WTC11 (cell line): ENCODE measurements around the gene MRPL10. TPM values are rescaled to one million over a fixed set of nuclear protein-coding genes. Genes with fewer than 3 reads are reported as not detected.

ENCODE experiments used
- ATAC-seq: fragments of 200-7000 bp; cut with Tn5 transposase; 2 replicates; pipeline ENCODE4 v1.10.0; 2021; ENCODE audit warnings: mild to moderate bottlenecking, moderate library complexity
- CTCF ChIA-PET: fragments of 300-600 bp; sonication (Branson Sonifier 250); formaldehyde crosslinking; loops from one replicate; lab custom pipeline; 2021; ENCODE audit warnings: antibody characterized with exemption; lab: Charles Lee
- POLR2A ChIA-PET: fragments of 350-600 bp; sonication (Branson Sonifier 250); formaldehyde crosslinking; loops from one replicate; lab custom pipeline; 2021; ENCODE audit warnings: antibody characterized with exemption; lab: Charles Lee
- DNase-seq: peaks from one replicate; pipeline ENCODE4 v3.0.0; 2021; ENCODE audit warnings: low spot score
- H3K27ac Mint-ChIP-seq: 2 replicates; pipeline ENCODE4 v1.8.0; 2021; ENCODE audit warnings: mixed read lengths
- H3K27me3 Mint-ChIP-seq: 2 replicates; pipeline ENCODE4 v1.8.0; 2021; ENCODE audit warnings: low read depth, mild to moderate bottlenecking, moderate library complexity, mixed read lengths
- H3K36me3 Mint-ChIP-seq: 2 replicates; pipeline ENCODE4 v1.8.0; 2021; ENCODE audit warnings: mixed read lengths
- H3K4me1 Mint-ChIP-seq: 2 replicates; pipeline ENCODE4 v1.8.0; 2022; ENCODE audit warnings: mixed read lengths
- H3K4me3 Mint-ChIP-seq: 2 replicates; pipeline ENCODE4 v1.8.0; 2021; ENCODE audit warnings: mild to moderate bottlenecking, moderate library complexity, mixed read lengths
- H3K9me3 Mint-ChIP-seq: 2 replicates; pipeline ENCODE4 v1.8.0; 2021; ENCODE audit warnings: mixed read lengths
- ARID4B ChIP-seq: sonication (generic); formaldehyde crosslinking; IDR thresholded peaks from 2 replicates; pipeline ENCODE4 v1.8.0; 2023; ENCODE audit warnings: missing genetic modification reagents, mild to moderate bottlenecking, borderline replicate concordance
- ERG ChIP-seq: fragments of 250-450 bp; sonication (Bioruptor Pico); IDR thresholded peaks from 2 replicates; pipeline ENCODE4 v1.8.0; 2021; ENCODE audit warnings: mild to moderate bottlenecking
- FOXJ3 ChIP-seq: sonication (generic); formaldehyde crosslinking; IDR thresholded peaks from 2 replicates; pipeline ENCODE4 v1.9.0; 2021; ENCODE audit warnings: missing genetic modification reagents, mild to moderate bottlenecking, borderline replicate concordance
- FOXP1 ChIP-seq: sonication (generic); formaldehyde crosslinking; IDR thresholded peaks from 2 replicates; pipeline ENCODE4 v1.8.0; 2022; ENCODE audit warnings: missing genetic modification reagents, mild to moderate bottlenecking, moderate library complexity, borderline replicate concordance
- GABPB1 ChIP-seq: sonication (generic); formaldehyde crosslinking; IDR thresholded peaks from 2 replicates; pipeline ENCODE4 v1.8.1; 2023; ENCODE audit warnings: mild to moderate bottlenecking, missing genetic modification reagents
- NFE2L1 ChIP-seq: sonication (generic); formaldehyde crosslinking; IDR thresholded peaks from 2 replicates; pipeline ENCODE4 v1.8.1; 2023; ENCODE audit warnings: missing genetic modification reagents
- OVOL2 ChIP-seq: fragments of 250-450 bp; sonication (Bioruptor Pico); IDR thresholded peaks from 2 replicates; pipeline ENCODE4 v1.9.0; 2021; ENCODE audit warnings: mild to moderate bottlenecking, borderline replicate concordance
- PRDM15 ChIP-seq: sonication (generic); formaldehyde crosslinking; IDR thresholded peaks from 2 replicates; pipeline ENCODE4 v1.8.0; 2022; ENCODE audit warnings: missing genetic modification reagents
- PRRX2 ChIP-seq: fragments of 250-450 bp; sonication (Bioruptor Pico); IDR thresholded peaks from 2 replicates; pipeline ENCODE4 v1.8.0; 2021; ENCODE audit warnings: mild to moderate bottlenecking
- STAT6 ChIP-seq: sonication (generic); formaldehyde crosslinking; conservative IDR thresholded peaks from 2 replicates; pipeline ENCODE4 v1.8.1; 2023; ENCODE audit warnings: mild to moderate bottlenecking, low read depth, missing genetic modification reagents, moderate library complexity
- ZNF263 ChIP-seq: sonication (generic); formaldehyde crosslinking; IDR thresholded peaks from 2 replicates; pipeline ENCODE4 v1.8.1; 2022; ENCODE audit warnings: low read depth, mild to moderate bottlenecking, moderate library complexity, missing genetic modification reagents
- ZNF396 ChIP-seq: fragments of 250-450 bp; sonication (Bioruptor Pico); IDR thresholded peaks from 2 replicates; pipeline ENCODE4 v1.8.0; 2021; ENCODE audit warnings: mild to moderate bottlenecking, moderate library complexity, borderline replicate concordance
- ZNF423 ChIP-seq: fragments of 250-450 bp; sonication (Bioruptor Pico); IDR thresholded peaks from 2 replicates; pipeline ENCODE4 v2.1.2; 2022; ENCODE audit warnings: mild to moderate bottlenecking, moderate library complexity
- total RNA-seq: library from RNA; stranded (reverse); gene quantifications from 3 replicates; pipeline ENCODE4 v1.2.3, GENCODE V29; 2021
- TF ChIP-seq, protein P1 (sequence below): sonication (generic); formaldehyde crosslinking; IDR thresholded peaks from 2 replicates; pipeline ENCODE4 v1.8.0; 2022; ENCODE audit warnings: mild to moderate bottlenecking, missing genetic modification reagents
- TF ChIP-seq, protein P2 (sequence below): fragments of 250-450 bp; sonication (Bioruptor Pico); IDR thresholded peaks from 2 replicates; pipeline ENCODE4 v1.9.0; 2021; ENCODE audit warnings: moderate library complexity, mild to moderate bottlenecking, inconsistent platforms, borderline replicate concordance
- TF ChIP-seq, protein P3 (sequence below): sonication (generic); formaldehyde crosslinking; IDR thresholded peaks from 2 replicates; pipeline ENCODE4 v1.8.1; 2022; ENCODE audit warnings: missing genetic modification reagents, borderline replicate concordance

Gene MRPL10
- total RNA-seq, 1 experiment from 2014 or later: 80.1 TPM

DNA sequence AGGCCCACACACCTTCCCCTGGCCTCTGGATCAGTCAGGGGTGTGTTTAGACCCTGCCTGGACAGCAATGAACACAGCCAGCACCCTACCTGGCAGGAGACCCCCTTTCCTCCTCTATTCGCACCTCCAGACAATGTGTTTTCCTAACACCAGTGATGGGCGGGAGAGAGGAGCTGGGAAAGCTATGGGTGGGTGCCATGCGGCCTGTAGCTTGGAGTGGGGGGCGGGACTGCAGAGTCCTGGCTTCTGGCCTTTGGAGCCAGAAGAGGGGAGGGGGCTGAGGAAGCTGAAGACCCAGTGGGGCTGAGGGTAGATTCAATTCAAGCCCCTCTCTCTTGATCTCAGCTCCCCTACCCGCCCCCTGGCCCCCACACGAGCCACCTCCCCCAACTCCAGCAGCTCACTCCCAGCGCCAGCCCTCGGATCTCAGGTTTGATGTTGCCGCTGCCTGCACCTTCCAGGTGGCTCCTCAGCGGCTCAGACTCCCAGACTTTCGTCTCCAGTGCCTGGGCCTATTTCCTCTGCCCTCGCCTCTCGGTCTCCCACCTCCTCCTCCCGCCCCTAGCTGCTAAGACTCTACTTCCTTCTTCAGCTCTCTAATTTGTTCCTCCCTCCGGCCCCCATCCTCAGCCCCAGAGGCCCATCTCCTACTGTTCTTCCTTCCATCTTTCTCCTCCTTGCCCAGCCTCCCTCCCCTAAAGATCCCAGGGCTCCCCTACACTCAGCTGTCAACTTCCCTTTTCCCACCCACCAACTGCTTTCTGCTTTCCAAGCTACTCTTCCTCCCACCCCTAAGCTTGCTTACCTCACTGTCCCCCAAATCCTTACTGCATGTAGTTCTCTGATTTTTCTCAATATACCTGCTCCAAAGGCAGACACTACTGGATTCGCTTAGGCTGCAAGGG lies 26.5 kb upstream of the MRPL10 start (continued):
- TF ChIP-seq PRDM15 (CRISPR knock-in tag): no peak
- TF ChIP-seq GABPB1 (CRISPR knock-in tag): no peak
- TF ChIP-seq PRRX2 (CRISPR knock-in tag): no peak
- TF ChIP-seq, protein P1, sequence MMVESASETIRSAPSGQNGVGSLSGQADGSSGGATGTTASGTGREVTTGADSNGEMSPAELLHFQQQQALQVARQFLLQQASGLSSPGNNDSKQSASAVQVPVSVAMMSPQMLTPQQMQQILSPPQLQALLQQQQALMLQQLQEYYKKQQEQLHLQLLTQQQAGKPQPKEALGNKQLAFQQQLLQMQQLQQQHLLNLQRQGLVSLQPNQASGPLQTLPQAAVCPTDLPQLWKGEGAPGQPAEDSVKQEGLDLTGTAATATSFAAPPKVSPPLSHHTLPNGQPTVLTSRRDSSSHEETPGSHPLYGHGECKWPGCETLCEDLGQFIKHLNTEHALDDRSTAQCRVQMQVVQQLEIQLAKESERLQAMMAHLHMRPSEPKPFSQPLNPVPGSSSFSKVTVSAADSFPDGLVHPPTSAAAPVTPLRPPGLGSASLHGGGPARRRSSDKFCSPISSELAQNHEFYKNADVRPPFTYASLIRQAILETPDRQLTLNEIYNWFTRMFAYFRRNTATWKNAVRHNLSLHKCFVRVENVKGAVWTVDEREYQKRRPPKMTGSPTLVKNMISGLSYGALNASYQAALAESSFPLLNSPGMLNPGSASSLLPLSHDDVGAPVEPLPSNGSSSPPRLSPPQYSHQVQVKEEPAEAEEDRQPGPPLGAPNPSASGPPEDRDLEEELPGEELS (CRISPR knock-in tag): no peak
- no peak for TF ChIP-seq ZNF423 (CRISPR knock-in tag)
- no peak for TF ChIP-seq ZNF396 (CRISPR knock-in tag)
- no peak for TF ChIP-seq ZNF263 (CRISPR knock-in tag)
- no peak for TF ChIP-seq FOXJ3 (CRISPR knock-in tag)
- no peak for TF ChIP-seq OVOL2 (CRISPR knock-in tag)
- TF ChIP-seq ERG (CRISPR knock-in tag): no peak
- TF ChIP-seq, protein P2, sequence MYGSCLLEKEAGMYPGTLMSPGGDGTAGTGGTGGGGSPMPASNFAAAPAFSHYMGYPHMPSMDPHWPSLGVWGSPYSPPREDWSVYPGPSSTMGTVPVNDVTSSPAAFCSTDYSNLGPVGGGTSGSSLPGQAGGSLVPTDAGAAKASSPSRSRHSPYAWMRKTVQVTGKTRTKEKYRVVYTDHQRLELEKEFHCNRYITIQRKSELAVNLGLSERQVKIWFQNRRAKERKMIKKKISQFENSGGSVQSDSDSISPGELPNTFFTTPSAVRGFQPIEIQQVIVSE (CRISPR knock-in tag): no peak

GRCh38 chr17:47856830-47857229 lies 25.5 kb upstream of the MRPL10 start:
- H3K4me3 Mint-ChIP-seq: no peak overlapping the region
- H3K9me3 Mint-ChIP-seq: no peaks in the 10 kb centered on the region
- CTCF ChIA-PET: interaction anchor here (1.2 to 4.1 kb wide), 6 partner anchors 9 to 90 kb away, joined by 3 to 58 read pairs (median 8); no protein-coding TSS in a partner anchor
- ATAC-seq (no peak), DNase-seq (no peak)
- no peaks in the 10 kb centered on the region for H3K36me3 Mint-ChIP-seq
- H3K27ac Mint-ChIP-seq: no peak overlapping the region
- H3K27me3 Mint-ChIP-seq: peaks cover 76% of the 10 kb centered on the region
- TF ChIP-seq, protein P3, sequence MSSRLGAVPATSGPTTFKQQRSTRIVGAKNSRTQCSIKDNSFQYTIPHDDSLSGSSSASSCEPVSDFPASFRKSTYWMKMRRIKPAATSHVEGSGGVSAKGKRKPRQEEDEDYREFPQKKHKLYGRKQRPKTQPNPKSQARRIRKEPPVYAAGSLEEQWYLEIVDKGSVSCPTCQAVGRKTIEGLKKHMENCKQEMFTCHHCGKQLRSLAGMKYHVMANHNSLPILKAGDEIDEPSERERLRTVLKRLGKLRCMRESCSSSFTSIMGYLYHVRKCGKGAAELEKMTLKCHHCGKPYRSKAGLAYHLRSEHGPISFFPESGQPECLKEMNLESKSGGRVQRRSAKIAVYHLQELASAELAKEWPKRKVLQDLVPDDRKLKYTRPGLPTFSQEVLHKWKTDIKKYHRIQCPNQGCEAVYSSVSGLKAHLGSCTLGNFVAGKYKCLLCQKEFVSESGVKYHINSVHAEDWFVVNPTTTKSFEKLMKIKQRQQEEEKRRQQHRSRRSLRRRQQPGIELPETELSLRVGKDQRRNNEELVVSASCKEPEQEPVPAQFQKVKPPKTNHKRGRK (CRISPR knock-in tag): no peak
- TF ChIP-seq NFE2L1 (CRISPR knock-in tag): no peak
- no peak for TF ChIP-seq FOXP1 (CRISPR knock-in tag)
- no peak for TF ChIP-seq STAT6
- TF ChIP-seq ARID4B (CRISPR knock-in tag): no peak
- TF ChIP-seq, all 79 proteins: peak for 0
- POLR2A ChIA-PET: no interaction called here
- H3K4me1 Mint-ChIP-seq: peaks cover 50% of the 10 kb centered on the region
